ENCODE data around the gene TCAP. TPM values are rescaled to one million over a fixed set of nuclear protein-coding genes. Genes with fewer than 3 reads are reported as not detected.
A peak's percentile ranks its signal among the peaks of the same experiment; 100 is the strongest.

TCAP gene
- total and polyA plus RNA-seq, 10 of the 15 experiments (the other 5 are each of a cell fraction or from before 2014, with no cell fraction given): 0.17 to 1.0 (median 0.36) TPM; not detected in 3

- TF ChIP-seq SREBF1 (IDR thresholded peaks at IDR 0.05; ENCODE audit: low read length) (no peak), CTCF (IDR thresholded peaks at IDR 0.05 in 2 of 3, conservative IDR thresholded peaks at IDR 0.05 in 1 of 3; ENCODE audit: control insufficient read depth in 2 of 3, extremely low read depth in 1 of 3, insufficient read depth in 1 of 3, low read depth in 3 of 3, low read length in 3 of 3) (peak; percentile 50 to 76 (median 62)), POLR2A (IDR thresholded peaks at IDR 0.05; ENCODE audit: low read depth, low read length) (no peak), IKZF1 (conservative IDR thresholded peaks at IDR 0.05) (0 out of 2 replicates have a peak, but pooled peaks have one; percentile 27)
- Histone ChIP-seq H4K20me1 (ENCODE audit: control insufficient read depth, insufficient read depth) (peaks cover 3% of the 10 kb centered on the region; the same call in 1 of the 2 replicates), H3K4me1 (ENCODE audit: control insufficient read depth, insufficient read depth, low read length) (peaks cover 17% of the 10 kb centered on the region), H3K79me2 (ENCODE audit: control insufficient read depth, insufficient read depth, low read length) (peaks cover 23% of the 10 kb centered on the region), H2AFZ (ENCODE audit: control insufficient read depth, low read depth, low read length) (no peak overlapping the region; the same call in 1 of the 2 replicates), H3K4me2 (ENCODE audit: control insufficient read depth, insufficient read depth) (no peak overlapping the region), H3K4me3 (no peak overlapping the region), H3K27me3 (replicated peaks in 1 of 2; ENCODE audit: control insufficient read depth in 2 of 2, insufficient read depth in 2 of 2, low read length in 1 of 2) (no peaks in the 10 kb centered on the region), H3K9ac (ENCODE audit: control insufficient read depth, insufficient read depth, low read length) (no peak overlapping the region), H3K36me3 (ENCODE audit: control insufficient read depth in 2 of 2, insufficient read depth in 2 of 2, low read length in 1 of 2) (no peaks in the 10 kb centered on the region), H3K27ac (ENCODE audit: control insufficient read depth, insufficient read depth) (no peak overlapping the region), H3K9me3 (replicated peaks; ENCODE audit: control insufficient read depth, insufficient read depth, low read length) (no peaks in the 10 kb centered on the region)
- ChIA-PET SMC1A (ENCODE audit: uncharacterized antibody, unreplicated experiment) (interaction anchor here (0.6 to 2.9 kb wide), 5 partner anchors 11 to 41 kb away, joined by 3 to 10 read pairs (median 3); partner anchors contain the start of gene PNMT), CTCF (interaction anchor here (0.6 to 15.5 kb wide), 22 partner anchors 10 to 659 kb away, joined by 3 to 225 read pairs (median 4); partner anchors contain the start of genes IKZF3, MIEN1, PGAP3 and TCAP), RAD21 (ENCODE audit: unreplicated experiment) (interaction anchor here (0.8 to 3.4 kb wide), 2 partner anchors 12 to 120 kb away, joined by 3 to 20 read pairs; no protein-coding TSS in a partner anchor), POLR2A (interaction anchor here (1.3 kb wide), 1 partner anchor 42 kb away, joined by 3 read pairs; no protein-coding TSS in a partner anchor)
- 47% methylated on average over 2 of the region's 2 CpGs for WGBS (ENCODE audit: insufficient coverage, insufficient replicate concordance, low lambda C conversion rate, missing lambda C conversion rate)
- in situ Hi-C loops (cut with MboI): no loop called here
- DNase-seq (ENCODE audit: low read depth, low spot score): no peak
- ATAC-seq: no peak
- intact Hi-C loops (cut with micrococcal nuclease; ENCODE audit: unreplicated experiment): no loop called here
- peak; percentile 86 for FAIRE-seq
- no TSS peak for BruUV-seq (replicated peaks)
Observed at GRCh38 chr17:39634384-39634871, 30.7 kb upstream of the TCAP start.
